ENCODE data around the gene SFXN1. TPM values are rescaled to one million over a fixed set of nuclear protein-coding genes. Genes with fewer than 3 reads are reported as not detected.

Gene SFXN1
- total and polyA plus RNA-seq, 7 donors: 8.6 to 25.0 (median 16.3) TPM

- intact Hi-C loops (cut with DNase I): no loop called here
- H3K36me3 ChIP-seq (ENCODE audit: insufficient read depth in 1 of 2, low read depth in 1 of 2): no peaks in the 10 kb centered on the region
- no peak for ATAC-seq
- no peak for DNase-seq
- no peak overlapping the region for H3K27ac ChIP-seq
- no peak for TF ChIP-seq CTCF (IDR thresholded peaks at IDR 0.05)
- H3K27me3 ChIP-seq (ENCODE audit: insufficient read depth in 3 of 3, low read length in 2 of 3): peaks cover 0 to 9% (median 0%) of the 10 kb centered on the region in 3 donors
- H3K9me3 ChIP-seq: no peaks in the 10 kb centered on the region
- H3K4me1 ChIP-seq: no peaks in the 10 kb centered on the region
- 60 to 72% (median 63%) methylated on average over 1 of the region's 1 CpG for WGBS, 3 donors
- H3K4me3 ChIP-seq: no peak overlapping the region
Measured at GRCh38 chr5:175567954-175568353, 89.6 kb downstream of the SFXN1 start.

GRCh38 chr5:175569701-175570100 is 91.3 kb downstream of the SFXN1 start:
- H3K36me3 ChIP-seq (ENCODE audit: insufficient read depth in 1 of 2, low read depth in 1 of 2): no peaks in the 10 kb centered on the region
- H3K27me3 ChIP-seq (ENCODE audit: insufficient read depth in 3 of 3, low read length in 2 of 3): peaks cover 0 to 9% (median 0%) of the 10 kb centered on the region in 3 donors
- no peaks in the 10 kb centered on the region for H3K9me3 ChIP-seq
- no peaks in the 10 kb centered on the region for H3K4me1 ChIP-seq
- H3K4me3 ChIP-seq: no peak overlapping the region
- TF ChIP-seq CTCF (IDR thresholded peaks at IDR 0.05): no peak
- WGBS, 3 donors: 90 to 95% (median 91%) methylated on average over 4 of the region's 4 CpGs
- no peak for DNase-seq
- no peak for ATAC-seq
- no peak overlapping the region for H3K27ac ChIP-seq
- intact Hi-C loops (cut with DNase I): no loop called here

- H3K27ac ChIP-seq: peak overlapping the region; percentile 10
- no peaks in the 10 kb centered on the region for H3K9me3 ChIP-seq
- H3K4me3 ChIP-seq: no peak overlapping the region
- no peak for DNase-seq
- intact Hi-C loops (cut with DNase I): no loop called here
- peak; percentile 87 to 93 (median 90) for ATAC-seq
- peaks cover 0 to 21% (median 5%) of the 10 kb centered on the region in 3 donors for H3K27me3 ChIP-seq (ENCODE audit: insufficient read depth in 3 of 3, low read length in 2 of 3)
- TF ChIP-seq CTCF (IDR thresholded peaks at IDR 0.05): no peak
- 20 to 30% (median 26%) methylated on average over 4 of the region's 4 CpGs for WGBS, 3 donors
- H3K36me3 ChIP-seq (ENCODE audit: insufficient read depth in 1 of 2, low read depth in 1 of 2): no peaks in the 10 kb centered on the region
- H3K4me1 ChIP-seq: no peaks in the 10 kb centered on the region
Measured at GRCh38 chr5:175572886-175573285, 94.5 kb downstream of the SFXN1 start.

- Histone ChIP-seq H3K27ac (peak overlapping the region; percentile 10), H3K27me3 (ENCODE audit: insufficient read depth in 3 of 3, low read length in 2 of 3) (peaks cover 0 to 21% (median 5%) of the 10 kb centered on the region in 3 donors), H3K4me3 (no peak overlapping the region), H3K36me3 (ENCODE audit: insufficient read depth in 1 of 2, low read depth in 1 of 2) (no peaks in the 10 kb centered on the region), H3K4me1 (no peaks in the 10 kb centered on the region), H3K9me3 (no peaks in the 10 kb centered on the region)
- intact Hi-C loops (cut with DNase I): no loop called here
- no peak for TF ChIP-seq CTCF (IDR thresholded peaks at IDR 0.05)
- ATAC-seq: peak in 3 of 4 donors; percentile 36 to 62 (median 40)
- no peak for DNase-seq
- WGBS, 3 donors: 19 to 25% (median 24%) methylated on average over 15 of the region's 15 CpGs
Measured at GRCh38 chr5:175573493-175574269, 95.3 kb downstream of the SFXN1 start.

All from psoas muscle (tissue), 8 donors.